CD4-positive, alpha-beta T cell treated with Interleukin-17A for 4 hours (primary cell): Measurements from ENCODE around the gene PRKD1.
"Not testable (repeated sequence)": the region's sequence is repeated elsewhere in the genome, so short reads cannot be mapped to it uniquely, and the experiment has no call there.

Source experiments
- DNase-seq: peaks from one replicate; pipeline ENCODE4 v3.0.0-alpha.2; 2020; ENCODE audit warnings: mixed read lengths

Gene PRKD1

DNA sequence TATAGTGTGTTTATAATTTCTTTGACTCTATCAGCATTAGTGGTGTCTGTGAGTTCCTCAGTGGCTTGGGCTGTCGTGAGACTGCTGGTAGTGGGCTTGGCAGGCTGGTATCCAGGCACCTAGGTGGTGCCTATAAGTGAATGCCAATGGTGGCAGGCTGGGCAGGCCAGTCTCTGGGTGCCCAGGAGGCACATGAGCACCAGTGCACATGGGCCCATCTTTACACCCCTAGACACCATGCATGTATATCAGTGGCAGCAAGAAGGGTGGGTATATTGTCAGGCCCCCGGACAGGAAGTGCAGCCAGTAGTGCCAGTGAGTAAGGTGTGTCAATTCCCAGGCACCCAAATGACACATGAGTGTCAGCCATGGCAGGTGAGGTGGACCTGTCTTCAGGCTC, 138.2 kb downstream of the PRKD1 start:
- DNase-seq: no peak

DNA sequence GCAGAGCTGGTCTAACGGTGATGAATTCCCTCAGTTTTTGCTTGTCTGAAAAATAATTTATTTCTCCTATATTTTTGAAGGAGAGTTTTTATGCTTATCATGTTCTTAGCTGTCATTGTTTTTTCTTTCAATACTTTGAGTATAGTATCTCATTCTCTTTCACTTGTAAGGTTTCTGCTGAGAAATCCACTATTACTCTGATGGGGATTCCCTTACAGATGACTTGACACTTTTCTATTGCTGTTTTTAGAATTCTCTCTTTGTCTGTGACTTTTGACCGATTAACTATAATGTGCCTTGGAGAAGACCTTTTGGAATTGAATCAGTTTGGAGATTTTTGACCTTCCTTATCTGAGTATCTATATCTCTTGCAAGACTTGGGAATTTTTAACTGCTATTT, 139.6 kb downstream of the PRKD1 start:
- no peak for DNase-seq

GRCh38 chr14:29783556-29783955, 144.1 kb downstream of the PRKD1 start:
- DNase-seq: no peak

DNA sequence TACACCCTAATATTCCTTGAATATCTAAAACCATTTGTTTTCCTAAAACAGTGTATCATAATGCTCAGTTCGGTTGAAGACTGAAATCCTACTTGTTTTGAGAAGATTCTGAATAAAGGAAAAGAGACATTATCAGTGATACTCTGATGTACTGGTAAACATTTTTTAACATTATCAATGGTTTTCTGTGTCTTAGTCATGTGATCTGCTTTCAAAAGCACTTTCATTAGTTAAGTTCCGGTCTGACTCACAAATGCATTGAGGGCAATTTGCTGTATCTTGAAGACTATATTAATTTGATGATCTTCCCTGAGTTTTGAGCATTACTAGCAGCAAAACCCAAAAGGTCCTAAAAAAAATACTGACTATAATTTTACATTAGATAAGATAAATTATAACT, 145.6 kb downstream of the PRKD1 start:
- no peak for DNase-seq

DNA sequence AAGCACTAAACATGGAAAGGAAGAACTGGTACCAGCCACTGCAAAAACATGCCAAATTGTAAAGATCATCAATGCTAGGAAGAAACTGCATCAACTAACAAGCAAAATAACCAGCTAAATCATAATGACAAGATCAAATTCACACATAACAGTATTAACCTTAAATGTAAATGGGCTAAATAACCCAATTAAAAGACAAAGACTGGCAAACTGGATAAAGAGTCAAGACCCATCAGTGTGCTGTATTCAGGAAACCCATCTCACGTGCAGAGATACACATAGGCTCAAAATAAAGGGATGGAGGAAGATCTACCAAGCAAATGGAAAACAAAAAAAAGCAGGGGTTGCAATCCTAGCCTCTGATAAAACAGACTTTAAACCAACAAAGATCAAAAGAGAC, 150.5 kb downstream of the PRKD1 start:
- DNase-seq: not testable (repeated sequence)

- no peak for DNase-seq
These were observed 153.7 kb downstream of the PRKD1 start for GRCh38 chr14:29773990-29774389.

DNA sequence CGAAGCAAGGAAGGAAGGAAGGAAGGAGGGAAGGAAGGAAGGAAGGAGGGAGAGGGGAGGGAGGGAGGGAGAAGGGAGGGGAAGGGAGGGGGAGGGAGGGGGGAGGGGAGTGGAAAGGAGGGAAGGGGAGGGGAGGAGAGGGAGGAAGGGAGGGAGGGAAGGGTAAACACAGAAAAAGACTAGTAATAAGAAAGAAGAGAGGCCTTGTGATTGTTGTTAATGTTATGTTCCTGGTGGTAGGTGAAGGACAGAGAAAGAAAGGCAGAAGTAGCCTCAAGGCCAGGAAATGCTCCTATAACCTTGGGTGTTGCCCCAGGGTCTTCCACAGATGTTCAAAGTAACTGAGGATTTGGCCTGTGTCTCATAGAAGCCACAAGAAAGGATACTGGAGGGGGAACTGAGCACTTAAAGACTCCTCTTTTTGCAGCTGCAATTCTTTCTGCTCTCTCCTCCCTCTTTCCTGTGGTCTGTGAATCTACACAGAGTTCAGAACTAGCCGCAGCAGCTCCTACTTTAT, 164.2 kb downstream of the PRKD1 start:
- no peak for DNase-seq

DNA sequence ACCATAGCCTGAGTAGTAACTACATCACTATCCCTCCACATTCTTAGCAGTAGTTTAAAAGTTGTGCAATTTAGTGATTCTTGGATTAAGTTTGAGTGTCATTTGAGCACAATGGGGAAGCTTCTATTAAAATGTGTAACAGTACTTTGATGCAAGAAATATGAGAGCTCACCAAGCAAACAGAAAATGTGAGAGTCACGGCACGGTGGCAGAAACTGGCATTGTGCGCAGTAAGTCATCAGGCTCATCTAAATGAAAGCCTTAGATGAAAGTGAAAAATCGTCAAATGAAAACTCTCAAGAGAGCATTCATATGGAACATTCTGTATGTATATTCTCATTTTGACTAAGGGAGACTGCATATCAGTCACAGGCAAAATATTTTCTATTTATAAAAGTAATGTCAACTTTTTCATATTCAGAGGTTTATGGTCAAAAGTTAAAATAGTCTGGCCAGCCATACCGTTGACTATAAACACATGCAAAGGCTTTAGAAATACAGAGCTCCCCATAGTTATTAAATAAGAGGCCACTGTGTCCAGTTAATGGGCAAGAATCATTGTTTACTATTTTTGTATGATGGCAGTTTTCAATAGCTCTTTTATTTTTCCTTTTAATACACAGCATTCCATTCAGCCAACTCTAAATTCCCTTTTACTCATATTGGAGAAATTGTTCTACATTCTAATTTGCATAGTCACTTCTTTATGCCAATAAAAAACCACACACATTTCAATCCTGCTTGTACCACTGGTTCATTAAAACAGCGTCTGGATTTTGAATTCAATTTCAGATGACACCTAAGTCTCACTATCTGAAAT, 167.9 kb downstream of the PRKD1 start:
- DNase-seq: no peak

- no peak for DNase-seq
These were observed 169.9 kb downstream of the PRKD1 start for GRCh38 chr14:29757711-29758233.

GRCh38 chr14:29757188-29757680, 170.4 kb downstream of the PRKD1 start:
- DNase-seq: no peak

GRCh38 chr14:29756019-29756385, 171.6 kb downstream of the PRKD1 start:
- DNase-seq: no peak

- no peak for DNase-seq
These were observed 172.2 kb downstream of the PRKD1 start for GRCh38 chr14:29755311-29756018.

GRCh38 chr14:29754134-29754533, 173.5 kb downstream of the PRKD1 start:
- no peak for DNase-seq

- no peak for DNase-seq
These were observed 175.3 kb downstream of the PRKD1 start for GRCh38 chr14:29752221-29752923.

- DNase-seq: no peak
These were observed 177.8 kb downstream of the PRKD1 start for GRCh38 chr14:29749829-29750228.

- DNase-seq: no peak
These were observed 178.3 kb downstream of the PRKD1 start for GRCh38 chr14:29749327-29749726.

DNA sequence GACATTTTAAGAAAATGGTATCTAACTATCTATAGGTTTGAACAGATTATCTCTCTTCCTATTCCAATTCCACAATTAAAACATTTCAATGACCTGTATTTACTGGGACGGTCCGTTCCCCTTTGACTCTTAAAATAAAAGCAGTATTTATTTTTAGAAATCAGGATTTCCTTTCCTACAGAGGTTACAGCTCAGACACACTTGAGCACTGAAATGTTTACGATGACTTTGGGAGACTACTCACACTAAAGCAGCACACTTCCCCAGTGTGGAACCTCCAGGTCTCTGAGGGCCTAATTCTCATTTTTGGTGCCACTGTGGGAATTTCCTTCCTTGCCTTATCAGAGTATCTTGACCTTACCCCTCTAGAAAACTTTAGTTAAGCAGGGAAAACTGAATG, 181.8 kb downstream of the PRKD1 start:
- DNase-seq: no peak

DNA sequence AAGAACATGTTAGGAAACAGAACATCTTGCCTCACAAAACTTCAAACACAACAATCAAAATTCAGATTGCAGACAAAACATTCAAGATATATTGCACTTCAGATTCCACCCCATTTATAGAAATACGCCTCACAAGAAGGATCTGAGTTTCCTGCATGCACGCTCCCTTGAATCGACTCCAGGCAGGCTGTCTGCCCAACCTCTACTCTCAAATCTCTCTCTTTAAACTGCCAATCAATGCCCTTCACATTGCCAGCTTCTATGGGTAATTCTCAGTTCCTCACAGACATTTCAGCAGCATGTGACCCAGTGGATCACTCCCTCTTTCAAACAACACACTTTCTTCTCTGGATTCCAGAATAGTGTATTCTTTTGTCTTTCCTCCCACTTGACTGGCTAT, 184.1 kb downstream of the PRKD1 start:
- DNase-seq: no peak

DNA sequence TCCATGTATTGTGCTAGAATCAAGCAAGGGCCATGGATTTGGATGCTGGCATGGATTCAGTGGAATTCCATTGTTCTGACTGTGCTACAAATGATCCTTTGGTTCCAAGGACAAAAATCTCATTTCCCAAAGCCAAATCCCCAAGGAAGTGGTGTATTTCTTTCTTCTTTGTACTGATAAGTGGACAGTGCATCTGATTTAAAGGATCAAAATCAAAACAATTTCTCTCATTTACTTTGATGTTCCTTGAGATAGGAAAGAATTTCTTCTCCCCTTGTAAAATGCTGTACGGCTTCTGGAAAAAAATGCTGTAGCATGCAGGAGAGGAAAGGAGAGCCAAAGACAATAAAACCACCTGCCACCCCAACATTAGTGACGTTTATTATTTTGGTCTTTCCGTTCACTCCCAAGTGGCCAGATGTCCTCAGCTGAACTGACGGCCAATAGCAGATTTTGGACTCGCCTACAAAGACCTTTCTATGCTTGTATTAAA, 185.7 kb downstream of the PRKD1 start:
- no peak for DNase-seq

GRCh38 chr14:29740491-29740890, 187.2 kb downstream of the PRKD1 start:
- DNase-seq: no peak

GRCh38 chr14:29738950-29739349, 188.7 kb downstream of the PRKD1 start:
- no peak for DNase-seq

DNA sequence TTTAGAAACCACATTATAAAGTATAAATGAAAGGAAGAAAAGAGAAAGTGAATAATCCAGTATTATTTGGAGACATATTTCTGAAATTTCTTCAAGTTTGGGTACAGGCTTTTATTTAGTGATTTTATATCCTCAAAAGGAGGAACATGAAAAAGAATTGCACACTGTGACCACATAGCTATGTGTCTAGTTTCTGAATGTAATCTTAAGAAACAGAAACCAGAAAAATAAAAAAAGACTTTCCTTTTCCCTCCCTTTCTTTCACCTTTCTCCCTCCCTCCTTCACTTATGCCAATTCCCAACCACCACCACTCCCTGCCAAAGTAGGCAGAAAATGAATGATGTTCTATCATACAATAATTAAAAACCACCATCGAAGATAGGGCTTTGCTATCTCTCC, 189.6 kb downstream of the PRKD1 start:
- no peak for DNase-seq

- DNase-seq: no peak
These were observed 192.2 kb downstream of the PRKD1 start for GRCh38 chr14:29735459-29735858.
